Fibroblast of skin of left quadriceps (primary cell): Measurements from ENCODE around the gene L1CAM.

Experiments used
- DNase-seq, 2 experiments: peaks; one replicate each; pipeline ENCODE4 v3.0.0-alpha.2; 2013; ENCODE audit warnings: low read depth in 2 of 2

Gene L1CAM

GRCh38 chrX:153862369-153863250 lies 23.4 kb downstream of the L1CAM start:
- DNase-seq = no peak

DNA sequence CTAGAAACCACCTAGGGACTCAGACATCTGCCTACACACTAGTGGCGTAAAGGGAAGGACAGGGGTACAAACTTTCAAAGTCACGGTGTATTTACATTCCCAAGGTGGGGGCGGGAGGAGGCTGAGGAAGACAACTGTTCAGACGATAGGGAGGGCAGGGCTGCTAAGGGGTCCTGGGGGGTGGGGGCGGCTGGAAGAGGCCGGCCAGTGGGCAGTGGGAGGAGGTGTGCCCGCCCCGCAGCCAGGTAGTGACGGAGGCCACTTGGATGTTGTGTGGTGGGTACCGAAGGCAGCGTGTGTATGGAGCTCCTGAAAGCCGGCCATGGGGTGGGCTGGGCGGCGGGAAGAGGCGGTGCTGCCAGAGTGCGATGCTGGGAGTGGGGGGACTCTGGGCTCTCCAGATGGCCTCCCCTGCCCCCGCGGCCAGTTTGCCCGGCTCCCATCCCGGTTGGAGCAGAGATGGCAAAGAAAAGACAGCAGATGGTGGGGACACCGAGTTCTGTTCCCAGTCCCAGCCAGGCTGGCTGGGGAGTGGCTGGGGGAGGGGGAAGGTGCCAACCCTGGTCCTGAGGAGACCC lies 24.2 kb downstream of the L1CAM start:
- no peak for DNase-seq

GRCh38 chrX:153861151-153861550 lies 24.8 kb downstream of the L1CAM start:
- DNase-seq = no peak

DNA sequence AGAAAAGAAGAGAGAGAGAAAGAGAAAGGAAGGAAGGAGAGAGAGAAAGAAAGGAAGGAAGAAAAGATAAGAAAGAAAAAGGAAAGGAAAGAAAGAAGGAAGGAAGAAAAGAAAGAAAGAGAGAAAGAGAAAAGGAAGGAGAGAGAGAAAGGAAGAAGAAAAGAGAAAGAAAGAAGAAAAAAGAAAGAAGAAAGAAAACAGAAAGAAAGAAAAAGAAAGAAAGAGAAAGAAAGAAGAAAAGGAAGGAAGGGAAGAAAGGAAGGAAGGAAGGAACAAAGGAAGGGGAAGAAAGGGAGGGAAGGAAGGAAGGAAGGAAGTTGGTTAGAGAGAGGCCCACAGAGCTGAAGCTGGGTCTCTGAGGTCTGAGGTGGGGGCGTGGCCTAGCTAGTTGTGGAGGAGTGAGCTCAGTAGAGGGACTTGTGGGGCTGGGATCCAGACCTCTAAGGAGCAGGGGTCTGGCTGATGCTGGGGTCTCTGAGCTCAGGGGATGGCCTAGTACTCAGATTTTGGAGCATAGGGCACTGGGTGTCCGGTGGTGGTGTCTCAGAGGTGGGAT lies 28.5 kb downstream of the L1CAM start:
- no peak for DNase-seq

DNA sequence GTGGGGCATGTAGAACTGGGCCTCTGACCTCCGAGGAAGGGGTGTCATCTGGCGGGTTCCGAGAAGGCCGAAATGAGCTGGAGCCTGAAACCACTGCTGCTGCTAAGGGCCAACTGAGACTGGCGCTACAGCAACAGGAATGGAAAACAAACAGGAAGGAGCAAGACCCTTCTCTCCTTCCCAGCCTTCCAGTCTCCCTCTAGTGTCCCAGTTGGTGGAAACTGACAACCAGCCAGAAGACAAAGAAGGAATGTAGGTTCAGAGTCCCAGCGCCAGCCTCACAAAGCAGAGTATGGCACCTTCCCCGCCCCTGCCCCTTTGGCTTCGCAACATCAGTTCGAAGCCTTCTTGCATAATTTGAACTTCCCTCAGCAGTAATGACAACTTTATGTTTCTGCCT lies 31.3 kb downstream of the L1CAM start:
- DNase-seq = no peak

DNA sequence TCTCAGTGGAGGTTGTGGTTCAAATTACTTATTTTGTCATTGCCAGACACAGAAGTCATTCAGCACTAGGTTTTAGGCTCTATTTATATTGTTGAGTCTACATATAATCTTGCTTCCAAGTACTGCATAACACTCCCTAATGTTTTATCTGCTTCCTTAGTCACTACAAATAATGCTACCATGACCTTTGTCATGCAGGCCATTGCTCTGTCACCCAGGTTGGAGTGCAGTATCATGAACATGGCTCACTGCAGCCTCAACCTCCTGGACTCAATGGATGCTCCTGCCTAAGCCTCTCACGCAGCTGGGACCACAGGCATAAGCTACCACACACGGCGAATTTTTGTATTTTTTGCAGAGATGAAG lies 32.1 kb downstream of the L1CAM start:
- no peak for DNase-seq

DNA sequence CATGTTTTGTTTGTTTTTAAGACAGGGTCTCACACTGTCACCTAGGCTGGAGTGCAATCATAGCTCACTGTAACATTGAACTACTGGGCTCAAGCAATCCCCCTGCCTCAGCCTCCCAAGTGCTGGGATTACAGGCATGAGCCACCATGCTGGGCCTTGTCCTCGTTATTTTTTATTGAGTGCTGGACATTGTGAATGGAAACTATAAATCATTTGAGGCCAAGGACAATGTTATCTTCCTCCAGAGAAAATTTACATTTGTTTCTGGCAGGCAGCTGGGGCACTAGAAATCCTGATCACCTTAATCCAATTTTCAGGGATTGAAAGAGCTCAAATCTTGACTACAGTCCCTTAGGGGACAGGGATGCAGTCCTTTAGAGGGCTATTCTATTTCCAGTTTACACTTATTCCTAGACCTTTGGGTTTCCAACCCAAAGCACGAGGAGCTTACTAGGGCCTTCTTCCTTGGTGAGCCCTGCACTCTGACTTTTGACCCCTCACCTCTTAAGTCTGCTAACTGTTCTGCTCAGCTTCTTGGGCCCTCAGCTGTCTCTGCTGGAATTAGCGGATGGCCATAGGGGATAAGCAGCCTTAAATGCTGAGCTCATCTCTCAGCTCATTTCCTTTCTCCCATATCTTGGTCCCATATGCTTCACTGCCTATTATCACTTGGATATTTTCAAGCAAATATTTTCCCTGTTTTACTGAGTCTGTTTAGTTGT lies 32.6 kb downstream of the L1CAM start:
- no peak for DNase-seq

- DNase-seq = no peak
Measured at GRCh38 chrX:153851981-153852380, 34.0 kb downstream of the L1CAM start.

GRCh38 chrX:153848325-153848724 lies 37.6 kb downstream of the L1CAM start:
- no peak for DNase-seq

- DNase-seq = no peak
Measured at GRCh38 chrX:153845842-153846241, 40.1 kb downstream of the L1CAM start.

- DNase-seq = no peak
Measured at GRCh38 chrX:153845195-153845594, 40.8 kb downstream of the L1CAM start.

- DNase-seq = no peak
Measured at GRCh38 chrX:153844509-153845082, 41.4 kb downstream of the L1CAM start.

DNA sequence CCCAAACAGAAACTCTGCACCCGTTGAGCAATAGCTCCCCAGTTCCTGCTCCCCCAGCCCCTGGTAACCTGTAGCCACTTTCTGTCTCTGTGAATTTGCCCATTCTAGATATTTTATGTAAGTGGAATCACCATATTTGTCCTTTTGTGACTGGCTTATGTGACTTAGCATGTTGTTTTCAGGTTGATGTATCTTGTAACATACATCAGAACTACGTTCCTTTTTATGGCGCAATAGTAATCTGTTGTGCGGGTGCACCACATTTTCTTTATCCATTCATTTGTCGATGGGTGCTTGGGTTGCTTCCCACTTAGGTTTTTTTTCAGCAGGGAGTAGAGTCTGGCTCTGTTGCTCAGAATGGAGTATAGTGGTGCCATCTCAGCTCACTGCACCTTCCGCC lies 49.1 kb downstream of the L1CAM start:
- DNase-seq = no peak

- no peak for DNase-seq
Measured at GRCh38 chrX:153832728-153833127, 53.2 kb downstream of the L1CAM start.

- DNase-seq = no peak
Measured at GRCh38 chrX:153831429-153832150, 54.4 kb downstream of the L1CAM start.

DNA sequence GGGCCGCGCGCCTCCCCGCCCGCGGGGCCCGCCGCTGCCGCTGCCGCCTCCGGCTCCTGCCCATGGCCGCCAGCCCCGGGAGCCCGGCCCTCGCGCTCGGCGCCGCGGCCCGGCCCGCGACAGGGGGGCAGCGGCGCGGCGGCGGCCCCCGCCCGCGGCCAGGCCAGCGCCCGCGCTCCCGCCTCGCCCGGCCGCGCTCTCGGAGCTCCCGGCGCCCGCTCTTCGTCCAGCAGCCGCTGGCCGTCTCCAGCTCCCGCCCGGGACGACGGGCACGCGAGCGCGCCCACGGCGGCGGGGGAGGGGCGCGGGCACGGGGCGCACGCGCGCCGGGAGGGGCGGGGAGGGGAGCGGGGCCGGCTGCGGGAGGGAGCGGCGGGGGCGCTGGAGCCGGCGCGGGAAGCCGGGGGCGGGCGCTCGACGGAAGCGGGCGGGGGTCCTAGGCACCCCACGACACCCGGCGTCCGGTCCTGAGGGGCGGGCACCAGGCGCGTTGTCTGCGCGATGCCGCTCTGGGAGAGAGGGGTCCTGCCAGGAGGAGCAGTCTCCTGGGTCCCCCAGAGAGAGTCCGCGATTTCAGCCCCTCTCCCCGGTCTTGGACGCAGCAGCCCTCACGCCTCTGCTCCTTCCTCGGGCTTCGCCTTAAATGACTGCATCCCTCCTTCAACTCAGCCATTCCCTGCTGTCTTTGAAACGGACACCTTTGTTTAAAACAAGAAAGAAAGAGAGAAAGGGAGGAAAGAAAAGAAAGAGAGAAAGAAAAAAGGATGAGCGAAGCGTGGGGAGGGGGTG lies 55.1 kb downstream of the L1CAM start:
- no peak for DNase-seq

DNA sequence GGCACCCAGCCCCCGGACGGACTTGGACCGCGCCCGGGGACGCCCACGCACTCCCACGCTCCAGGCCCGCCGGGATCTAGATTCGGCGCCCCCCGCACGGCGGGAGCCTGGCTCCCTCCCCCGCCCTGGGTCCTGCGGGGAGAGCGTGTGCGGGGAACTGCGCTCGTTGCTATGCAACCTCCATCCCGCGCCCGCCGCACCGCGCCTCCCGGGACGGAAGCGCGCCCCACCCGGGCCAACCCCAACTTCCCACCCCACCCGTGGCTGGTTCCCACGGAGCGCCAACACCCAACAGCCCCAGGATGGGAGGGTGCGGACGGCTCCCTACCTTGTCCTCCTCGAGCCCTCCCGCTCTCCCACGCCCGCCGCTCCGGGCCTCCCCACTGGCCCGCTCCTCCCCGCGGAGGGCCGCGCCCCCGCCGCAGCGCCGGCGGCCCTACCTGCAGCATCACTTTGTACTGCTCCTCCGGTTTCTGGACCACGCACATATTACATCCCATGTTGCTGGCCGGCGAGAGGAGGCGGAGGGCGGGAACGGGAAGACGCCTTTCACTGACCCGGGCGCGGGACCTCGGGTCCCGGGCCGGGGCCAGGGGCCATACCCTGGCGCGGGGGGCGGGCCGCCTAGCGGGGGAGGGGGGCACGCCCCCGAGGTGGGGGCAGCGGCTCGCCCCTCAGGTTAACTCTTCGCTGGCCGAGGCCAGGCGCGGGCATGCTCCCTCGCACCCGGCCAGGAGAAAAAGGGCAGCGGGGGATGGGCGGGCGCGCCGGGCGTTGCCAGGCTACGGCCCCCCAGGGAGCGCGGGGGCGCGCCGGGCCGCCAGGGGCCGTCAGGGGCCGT lies 56.0 kb downstream of the L1CAM start, which contains the start of gene PDZD4:
PDZD4 (minus strand) TSS at position 746 of the 841 bp plus-strand sequence; CDS start at position 500, 246 bp downstream.
- no peak for DNase-seq

DNA sequence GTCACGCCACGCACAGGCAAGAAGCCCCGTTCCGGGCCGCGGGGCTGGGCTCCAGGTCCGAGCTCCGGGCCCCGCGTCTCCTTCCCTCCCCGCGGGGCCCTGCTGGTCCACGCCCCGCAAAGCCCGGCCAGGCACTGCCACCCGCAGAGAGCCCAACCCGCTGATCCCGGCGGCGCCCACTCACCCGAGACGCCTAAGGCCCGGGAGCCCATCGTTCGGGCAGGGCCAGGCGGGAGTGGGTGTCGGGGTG lies 56.5 kb downstream of the L1CAM start:
- no peak for DNase-seq

DNA sequence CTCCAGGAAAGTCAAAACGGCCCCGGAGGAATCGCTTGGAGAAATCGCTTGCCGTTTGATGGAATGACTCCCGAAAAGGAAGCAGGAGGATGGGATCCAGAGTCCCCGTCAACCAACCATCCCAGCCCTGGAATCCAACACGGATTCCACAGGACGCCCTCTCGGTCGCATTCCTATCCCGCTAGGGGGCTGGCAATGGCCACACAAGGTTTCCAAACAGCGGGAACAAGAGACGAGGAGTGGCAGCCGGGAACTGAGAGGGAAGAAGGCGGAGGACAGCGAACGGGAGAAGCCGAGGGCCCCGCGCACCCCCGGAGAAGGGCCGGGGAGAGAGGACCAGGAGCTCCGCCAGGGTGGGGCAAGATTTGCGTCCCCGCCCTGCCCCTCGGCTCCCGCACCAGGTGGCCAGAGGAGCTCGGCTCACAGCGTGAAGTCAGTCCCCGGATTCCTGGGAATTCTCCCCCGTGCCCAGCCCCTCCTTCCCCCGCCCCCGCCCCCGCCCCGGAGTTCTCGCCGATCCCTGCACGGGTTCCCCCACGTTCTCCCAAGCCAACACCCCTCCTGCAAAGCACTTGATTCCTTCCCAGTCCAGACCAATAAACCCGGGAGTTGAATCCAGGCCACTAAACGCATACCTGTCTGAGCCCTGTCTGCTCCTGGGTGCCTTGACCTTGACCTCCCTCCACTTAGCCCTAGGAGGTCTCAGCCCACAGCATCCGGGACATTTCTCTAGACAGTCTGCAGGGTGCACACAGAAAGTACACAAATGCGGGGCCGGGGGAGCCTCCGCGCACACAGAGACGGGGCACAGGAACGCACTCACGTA lies 57.0 kb downstream of the L1CAM start:
- peak in 1 of 2 experiments; percentile 2 for DNase-seq
